ENCODE measurements around the gene CPLX4.

The CPLX4 gene

GRCh38 chr18:59340312-59340711 lies 21.9 kb upstream of the CPLX4 start:
- in situ Hi-C loops (cut with MboI; ENCODE audit: low sequenced_read_pairs): no loop called here
- Histone ChIP-seq H3K4me3 (no peak overlapping the region), H3K27me3 (ENCODE audit: low read depth) (no peaks in the 10 kb centered on the region), H3K36me3 (replicated peaks) (peaks cover 73% of the 10 kb centered on the region), H3K9me3 (no peaks in the 10 kb centered on the region), H3K4me1 (no peaks in the 10 kb centered on the region)
- no peak for DNase-seq (ENCODE audit: low spot score in 2 of 2)

DNA sequence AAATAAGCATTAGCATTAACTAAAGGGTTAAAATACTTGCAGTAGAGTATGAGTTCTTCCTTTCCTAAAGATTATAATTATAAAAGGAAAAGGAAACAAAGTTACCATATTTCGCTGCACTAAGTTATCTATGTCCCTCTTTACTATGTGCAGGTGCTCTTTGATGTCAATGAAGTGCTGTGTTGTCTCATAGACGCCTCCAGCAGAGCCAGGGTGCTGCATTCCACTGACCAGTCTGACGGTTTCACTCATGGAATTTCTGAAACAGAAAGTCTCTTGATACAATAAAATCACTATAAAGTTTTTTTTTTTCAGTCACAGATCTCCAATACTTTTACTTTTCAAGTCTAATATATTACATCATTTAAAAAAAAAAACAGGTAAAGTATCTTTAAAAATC lies 14.5 kb upstream of the CPLX4 start:
- Histone ChIP-seq H3K4me1 (peaks cover 3% of the 10 kb centered on the region; the same call in 1 of the 2 replicates), H3K36me3 (replicated peaks) (peaks cover 61% of the 10 kb centered on the region), H3K4me3 (no peak overlapping the region), H3K9me3 (no peaks in the 10 kb centered on the region), H3K27me3 (ENCODE audit: low read depth) (no peaks in the 10 kb centered on the region)
- no peak for DNase-seq (ENCODE audit: low spot score in 2 of 2)
- in situ Hi-C loops (cut with MboI; ENCODE audit: low sequenced_read_pairs): no loop called here

GRCh38 chr18:59328683-59329082 lies 10.2 kb upstream of the CPLX4 start:
- H3K4me3 ChIP-seq: no peak overlapping the region
- no peaks in the 10 kb centered on the region for H3K27me3 ChIP-seq (ENCODE audit: low read depth)
- peaks cover 3% of the 10 kb centered on the region; the same call in 1 of the 2 replicates for H3K4me1 ChIP-seq
- peaks cover 54% of the 10 kb centered on the region for H3K36me3 ChIP-seq (replicated peaks)
- H3K9me3 ChIP-seq: no peaks in the 10 kb centered on the region
- no peak for DNase-seq (ENCODE audit: low spot score in 2 of 2)
- in situ Hi-C loops (cut with MboI; ENCODE audit: low sequenced_read_pairs): no loop called here

GRCh38 chr18:59325965-59326364 lies 7.5 kb upstream of the CPLX4 start:
- Histone ChIP-seq H3K4me1 (peaks cover 3% of the 10 kb centered on the region; the same call in 1 of the 2 replicates), H3K4me3 (no peak overlapping the region), H3K36me3 (replicated peaks) (peaks cover 34% of the 10 kb centered on the region), H3K9me3 (no peaks in the 10 kb centered on the region), H3K27me3 (ENCODE audit: low read depth) (no peaks in the 10 kb centered on the region)
- no peak for DNase-seq (ENCODE audit: low spot score in 2 of 2)
- in situ Hi-C loops (cut with MboI; ENCODE audit: low sequenced_read_pairs): no loop called here

DNA sequence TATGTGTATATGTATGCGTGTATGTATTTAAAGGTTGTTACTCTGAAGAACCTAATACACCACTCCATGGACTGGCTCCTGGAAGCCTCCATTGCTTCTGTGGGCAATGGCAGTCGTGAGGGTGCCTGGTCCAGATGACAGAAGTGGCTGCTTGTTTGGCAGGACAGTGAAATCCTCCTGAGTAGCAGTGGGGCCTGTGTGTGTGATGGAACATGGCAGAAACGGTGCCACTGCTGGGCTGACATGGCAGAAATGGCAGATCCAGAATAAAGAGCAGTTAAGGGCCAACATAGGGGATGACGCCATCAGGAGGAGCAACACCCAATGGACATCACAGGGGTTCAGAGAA lies 6.1 kb upstream of the CPLX4 start:
- Histone ChIP-seq H3K36me3 (replicated peaks) (peaks cover 26% of the 10 kb centered on the region), H3K27me3 (ENCODE audit: low read depth) (0 out of 2 replicates have a peak, but pooled peaks cover 1% of the 10 kb centered on the region), H3K9me3 (no peaks in the 10 kb centered on the region), H3K4me1 (no peaks in the 10 kb centered on the region), H3K4me3 (no peak overlapping the region)
- DNase-seq (ENCODE audit: low spot score in 2 of 2): no peak
- in situ Hi-C loops (cut with MboI; ENCODE audit: low sequenced_read_pairs): no loop called here

DNA sequence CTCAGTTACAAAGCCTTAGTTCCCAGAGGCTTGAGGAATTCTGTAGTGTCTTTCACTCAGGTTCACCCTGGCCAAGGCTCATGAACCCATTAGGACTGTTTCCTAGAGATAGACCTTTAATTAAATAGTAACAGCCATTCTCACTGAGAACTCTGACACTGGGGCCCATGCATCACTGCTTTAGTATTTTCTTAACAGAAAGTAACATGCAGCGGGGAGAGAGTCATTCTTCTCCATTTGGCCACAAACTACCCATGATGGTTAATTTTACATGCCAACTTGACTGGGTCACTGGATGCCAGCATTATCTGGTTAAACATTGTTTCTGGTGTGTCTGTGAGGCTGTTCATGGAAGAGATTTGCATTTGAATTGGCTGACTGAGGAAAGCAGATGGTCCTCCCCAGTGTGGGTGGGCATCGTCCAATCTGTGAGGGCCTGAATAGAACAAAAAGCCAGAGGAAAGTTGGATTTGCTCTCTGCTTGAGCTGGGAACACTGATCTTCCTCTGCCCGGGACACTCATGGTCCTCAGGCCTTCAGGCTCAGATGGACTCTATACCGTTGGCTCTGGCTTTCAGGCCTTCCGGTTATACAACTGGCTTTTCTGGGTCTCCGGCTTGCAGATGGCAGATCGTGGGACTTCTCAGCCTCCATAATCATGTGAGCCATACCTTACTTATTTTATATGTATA lies 5.6 kb upstream of the CPLX4 start:
- in situ Hi-C loops (cut with MboI; ENCODE audit: low sequenced_read_pairs): no loop called here
- no peak overlapping the region for H3K4me3 ChIP-seq
- H3K27me3 ChIP-seq (ENCODE audit: low read depth): 0 out of 2 replicates have a peak, but pooled peaks cover 2% of the 10 kb centered on the region
- no peaks in the 10 kb centered on the region for H3K9me3 ChIP-seq
- peaks cover 23% of the 10 kb centered on the region for H3K36me3 ChIP-seq (replicated peaks)
- no peaks in the 10 kb centered on the region for H3K4me1 ChIP-seq
- no peak for DNase-seq (ENCODE audit: low spot score in 2 of 2)

DNA sequence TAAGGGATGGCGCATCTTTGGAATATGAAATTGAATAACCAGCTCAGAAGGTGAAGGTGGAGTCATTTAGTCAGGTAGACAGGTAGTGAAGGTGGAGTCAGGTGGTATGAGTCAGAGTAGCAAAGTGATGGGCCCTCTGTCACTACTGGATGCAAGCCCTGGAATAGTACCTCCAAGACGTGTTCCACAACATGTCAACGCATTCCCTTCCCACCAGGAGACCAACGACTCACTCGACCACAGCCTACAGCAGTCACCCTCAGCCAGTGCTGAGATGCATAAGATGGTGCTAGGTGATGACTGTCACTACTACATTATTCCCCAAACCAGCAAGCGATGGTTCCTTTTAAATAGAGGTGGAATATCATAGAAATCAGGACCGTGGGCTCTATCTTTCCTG lies 6.8 kb downstream of the CPLX4 start:
- Histone ChIP-seq H3K9me3 (no peaks in the 10 kb centered on the region), H3K4me1 (no peaks in the 10 kb centered on the region; the same call in 1 of the 2 replicates), H3K27me3 (ENCODE audit: low read depth) (no peaks in the 10 kb centered on the region), H3K4me3 (no peak overlapping the region), H3K36me3 (replicated peaks) (no peaks in the 10 kb centered on the region)
- in situ Hi-C loops (cut with MboI; ENCODE audit: low sequenced_read_pairs): no loop called here
- no peak for DNase-seq (ENCODE audit: low spot score in 2 of 2)

DNA sequence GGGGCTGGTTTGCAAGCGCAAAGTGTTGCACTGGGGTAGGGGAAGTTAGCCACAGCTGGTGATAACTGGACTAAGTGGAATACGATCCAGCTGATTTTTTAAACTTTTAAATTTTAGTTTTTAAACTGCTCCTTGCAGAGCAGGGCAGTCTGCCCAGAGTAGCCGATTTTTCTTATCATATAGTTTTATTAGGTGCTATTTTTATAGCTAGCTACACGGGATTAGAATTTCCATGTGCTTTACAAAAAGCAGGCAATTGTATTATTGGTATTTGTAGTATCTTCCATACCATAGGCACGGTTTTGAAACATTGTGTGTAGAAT lies 9.6 kb downstream of the CPLX4 start:
- DNase-seq (ENCODE audit: low spot score in 2 of 2): no peak
- Histone ChIP-seq H3K4me1 (no peaks in the 10 kb centered on the region; the same call in 1 of the 2 replicates), H3K36me3 (replicated peaks) (no peaks in the 10 kb centered on the region), H3K4me3 (peak overlapping the region; percentile 33), H3K9me3 (no peaks in the 10 kb centered on the region), H3K27me3 (ENCODE audit: low read depth) (peaks cover 17% of the 10 kb centered on the region)
- in situ Hi-C loops (cut with MboI; ENCODE audit: low sequenced_read_pairs): no loop called here

- H3K9me3 ChIP-seq: no peaks in the 10 kb centered on the region
- H3K4me1 ChIP-seq: no peaks in the 10 kb centered on the region; the same call in 1 of the 2 replicates
- in situ Hi-C loops (cut with MboI; ENCODE audit: low sequenced_read_pairs): no loop called here
- peak; percentile 65 to 84 for DNase-seq (ENCODE audit: low spot score in 2 of 2)
- H3K36me3 ChIP-seq (replicated peaks): no peaks in the 10 kb centered on the region
- H3K27me3 ChIP-seq (ENCODE audit: low read depth): peaks cover 17% of the 10 kb centered on the region
- peak overlapping the region; percentile 33 for H3K4me3 ChIP-seq
These were observed 10.1 kb downstream of the CPLX4 start for GRCh38 chr18:59308248-59308937.

- H3K27me3 ChIP-seq (ENCODE audit: low read depth): peaks cover 17% of the 10 kb centered on the region
- H3K36me3 ChIP-seq (replicated peaks): no peaks in the 10 kb centered on the region
- DNase-seq (ENCODE audit: low spot score in 2 of 2): no peak
- no peaks in the 10 kb centered on the region; the same call in 1 of the 2 replicates for H3K4me1 ChIP-seq
- in situ Hi-C loops (cut with MboI; ENCODE audit: low sequenced_read_pairs): no loop called here
- no peak overlapping the region for H3K4me3 ChIP-seq
- H3K9me3 ChIP-seq: no peaks in the 10 kb centered on the region; the same call in 1 of the 2 replicates
These were observed 11.8 kb downstream of the CPLX4 start for GRCh38 chr18:59306640-59307039.

GRCh38 chr18:59305295-59305694 lies 13.2 kb downstream of the CPLX4 start:
- Histone ChIP-seq H3K4me3 (no peak overlapping the region), H3K36me3 (replicated peaks) (no peaks in the 10 kb centered on the region), H3K4me1 (no peaks in the 10 kb centered on the region; the same call in 1 of the 2 replicates), H3K9me3 (no peaks in the 10 kb centered on the region; the same call in 1 of the 2 replicates), H3K27me3 (ENCODE audit: low read depth) (peaks cover 17% of the 10 kb centered on the region)
- in situ Hi-C loops (cut with MboI; ENCODE audit: low sequenced_read_pairs): no loop called here
- DNase-seq (ENCODE audit: low spot score in 2 of 2): no peak

GRCh38 chr18:59303656-59304195 lies 14.7 kb downstream of the CPLX4 start:
- H3K27me3 ChIP-seq (ENCODE audit: low read depth): peaks cover 17% of the 10 kb centered on the region
- H3K9me3 ChIP-seq: no peaks in the 10 kb centered on the region; the same call in 1 of the 2 replicates
- H3K4me3 ChIP-seq: no peak overlapping the region
- H3K36me3 ChIP-seq (replicated peaks): no peaks in the 10 kb centered on the region
- no peaks in the 10 kb centered on the region; the same call in 1 of the 2 replicates for H3K4me1 ChIP-seq
- no peak for DNase-seq (ENCODE audit: low spot score in 2 of 2)
- in situ Hi-C loops (cut with MboI; ENCODE audit: low sequenced_read_pairs): no loop called here

GRCh38 chr18:59303006-59303405 lies 15.4 kb downstream of the CPLX4 start:
- Histone ChIP-seq H3K36me3 (replicated peaks) (no peaks in the 10 kb centered on the region), H3K4me3 (no peak overlapping the region), H3K4me1 (no peaks in the 10 kb centered on the region; the same call in 1 of the 2 replicates), H3K27me3 (ENCODE audit: low read depth) (peaks cover 17% of the 10 kb centered on the region), H3K9me3 (no peaks in the 10 kb centered on the region; the same call in 1 of the 2 replicates)
- DNase-seq (ENCODE audit: low spot score in 2 of 2): no peak
- in situ Hi-C loops (cut with MboI; ENCODE audit: low sequenced_read_pairs): no loop called here

- Histone ChIP-seq H3K9me3 (no peaks in the 10 kb centered on the region; the same call in 1 of the 2 replicates), H3K36me3 (replicated peaks) (no peaks in the 10 kb centered on the region), H3K27me3 (ENCODE audit: low read depth) (peaks cover 17% of the 10 kb centered on the region), H3K4me1 (no peaks in the 10 kb centered on the region), H3K4me3 (no peak overlapping the region)
- no peak for DNase-seq (ENCODE audit: low spot score in 2 of 2)
- in situ Hi-C loops (cut with MboI; ENCODE audit: low sequenced_read_pairs): no loop called here
These were observed 16.5 kb downstream of the CPLX4 start for GRCh38 chr18:59301929-59302328.

Measured in HAP-1 (cell line).